K562 (cell line): ENCODE data around the gene BOLA3. TPM values are rescaled to one million over a fixed set of nuclear protein-coding genes. Genes with fewer than 3 reads are reported as not detected.

Experiments used
- ATF3 ChIP-seq, 2 experiments: fragments of 450-650 bp in 1 of 2; sonication (generic) in 1 of 2; formaldehyde crosslinking in 1 of 2; IDR thresholded peaks in 1 of 2; conservative IDR thresholded peaks in 1 of 2; 2 replicates each; pipeline versions ENCODE4 v1.6.1 to v1.8.1; 2016 to 2023; ENCODE audit warnings: mild to moderate bottlenecking in 2 of 2, moderate library complexity in 2 of 2, inconsistent platforms in 1 of 2, missing genetic modification reagents in 1 of 2
- EP400 ChIP-seq: fragments of 450-650 bp; IDR thresholded peaks from 2 replicates; pipeline ENCODE4 v1.6.1; 2017; ENCODE audit warnings: antibody characterized with exemption, mild to moderate bottlenecking, moderate library complexity
- GATA2 ChIP-seq: sonication (generic); formaldehyde crosslinking; IDR thresholded peaks from 2 replicates; pipeline ENCODE4 v1.4.0; 2020; ENCODE audit warnings: mild to moderate bottlenecking, missing genetic modification reagents
- MGA ChIP-seq: fragments of 450-650 bp; IDR thresholded peaks from 2 replicates; pipeline ENCODE4 v1.6.1; 2016; ENCODE audit warnings: mild to moderate bottlenecking, moderate library complexity
- OTX1 ChIP-seq: fragments of 450-650 bp; formaldehyde crosslinking; IDR thresholded peaks from 2 replicates; pipeline ENCODE4 v1.4.0; 2022; ENCODE audit warnings: mild to moderate bottlenecking
- POLR2G ChIP-seq: fragments of 200-400 bp; formaldehyde crosslinking; IDR thresholded peaks from 2 replicates; pipeline ENCODE4 v1.6.1; 2017; ENCODE audit warnings: low read depth, mild to moderate bottlenecking, antibody characterized with exemption, low read length, moderate library complexity
- THAP12 ChIP-seq: fragments of 250-450 bp; sonication (Bioruptor Pico); IDR thresholded peaks from 2 replicates; pipeline ENCODE4 v1.9.0; 2021; ENCODE audit warnings: mild to moderate bottlenecking, inconsistent platforms
- YY1 ChIP-seq, 3 experiments: IDR thresholded peaks; 2 replicates each; pipeline ENCODE4 v1.6.1; 2011; ENCODE audit warnings: low read length in 2 of 3, mild to moderate bottlenecking in 2 of 3, moderate library complexity in 2 of 3, borderline replicate concordance in 1 of 3, control low read depth in 1 of 3, low read depth in 1 of 3; ENCODE audit not compliant: insufficient read depth in 3 of 3, insufficient replicate concordance in 2 of 3, control insufficient read depth in 1 of 3, insufficient read length in 1 of 3; ENCODE audit errors: extremely low read depth in 1 of 3
- polyA plus RNA-seq, 8 experiments: library from polyadenylated mRNA; depleted of rRNA in 4 of 8; stranded (reverse) in 5 of 8; unstranded in 3 of 8; fragments of >200 nt; fragmentation: Nextera tagmentation in 2 of 8; fragmentation: Illumina TruSeq in 1 of 8; extraction: Ambion mirVana in 2 of 8; extraction: Trizol in 1 of 8; gene quantifications; 2 replicates each; pipeline versions ENCODE4 v1.2.1 to v1.2.3, GENCODE V29; 2011 to 2014; ENCODE audit warnings: inconsistent platforms in 1 of 8, missing spikeins in 1 of 8
- total RNA-seq, 7 experiments: library from RNA; depleted of rRNA in 6 of 7; stranded (reverse); fragments of >200 nt in 6 of 7; fragmentation: Illumina TruSeq in 2 of 7; extraction: Trizol in 2 of 7; gene quantifications; 2 replicates each; pipeline versions ENCODE4 v1.2.1 to v1.2.3, GENCODE V29; 2011 to 2021; ENCODE audit warnings: low replicate concordance in 1 of 7

Gene BOLA3
- total and polyA plus RNA-seq, 9 of the 15 experiments (the other 6 are each of a cell fraction or from before 2014, with no cell fraction given), result 149 to 619 (median 255) TPM

- TF ChIP-seq YY1 (IDR thresholded peaks at IDR 0.05; ENCODE audit: borderline replicate concordance in 1 of 3, control insufficient read depth in 1 of 3, extremely low read depth in 1 of 3, insufficient read depth in 3 of 3, insufficient read length in 1 of 3, insufficient replicate concordance in 2 of 3, low read depth in 1 of 3, low read length in 2 of 3) (peak in 1 of 3 experiments; percentile 37), THAP12 (CRISPR knock-in tag) (0 out of 2 replicates have a peak, but pooled peaks have one; percentile 14), MGA (peak; percentile 66; the same call in 1 of the 2 replicates), EP400 (0 out of 2 replicates have a peak, but pooled peaks have one; percentile 53), GATA2 (CRISPR knock-in tag) (no peak), POLR2G (0 out of 2 replicates have a peak, but pooled peaks have one; percentile 3), ATF3 (IDR thresholded peaks at IDR 0.05) (peak; percentile 61), ATF3 (CRISPR knock-in tag; conservative IDR thresholded peaks at IDR 0.05) (no peak), OTX1 (CRISPR knock-in tag) (peak; percentile 39; the same call in 1 of the 2 replicates)
These were observed 940 bp upstream of the BOLA3 start (continued) for GRCh38 chr2:74148457-74149246.
